Nephron progenitor cell (in vitro differentiated cells): ENCODE measurements around the gene CPT2.
"Not testable (repeated sequence)": the region's sequence is repeated elsewhere in the genome, so short reads cannot be mapped to it uniquely, and the experiment has no call there.

Source experiments
- DNase-seq: peaks from one replicate; pipeline ENCODE4 v3.0.0; 2021
- H3K27ac Mint-ChIP-seq: 2 replicates; pipeline ENCODE4 v1.8.0; 2021; ENCODE audit warnings: mild to moderate bottlenecking, moderate library complexity, mixed read lengths
- H3K27me3 Mint-ChIP-seq: 2 replicates; pipeline ENCODE4 v1.8.0; 2021; ENCODE audit warnings: mild to moderate bottlenecking, low read depth, mixed read lengths; ENCODE audit not compliant: poor library complexity
- H3K36me3 Mint-ChIP-seq: 2 replicates; pipeline ENCODE4 v1.8.0; 2021; ENCODE audit warnings: low read depth, mixed read lengths
- H3K4me1 Mint-ChIP-seq: 2 replicates; pipeline ENCODE4 v1.8.0; 2021; ENCODE audit warnings: mixed read lengths
- H3K4me3 Mint-ChIP-seq: 2 replicates; pipeline ENCODE4 v1.8.0; 2021; ENCODE audit warnings: mild to moderate bottlenecking, moderate library complexity, mixed read lengths
- H3K9me3 Mint-ChIP-seq: 2 replicates; pipeline ENCODE4 v1.8.0; 2021; ENCODE audit warnings: mild to moderate bottlenecking, moderate library complexity, mixed read lengths
- TF ChIP-seq, protein P1 (sequence below): fragments of 200-600 bp; sonication (generic); IDR thresholded peaks from 2 replicates; pipeline ENCODE4 v1.5.0; 2021; ENCODE audit warnings: antibody characterized with exemption

CPT2 gene

GRCh38 chr1:53198241-53198651 lies 1.6 kb downstream of the CPT2 start:
- TF ChIP-seq, protein P1, sequence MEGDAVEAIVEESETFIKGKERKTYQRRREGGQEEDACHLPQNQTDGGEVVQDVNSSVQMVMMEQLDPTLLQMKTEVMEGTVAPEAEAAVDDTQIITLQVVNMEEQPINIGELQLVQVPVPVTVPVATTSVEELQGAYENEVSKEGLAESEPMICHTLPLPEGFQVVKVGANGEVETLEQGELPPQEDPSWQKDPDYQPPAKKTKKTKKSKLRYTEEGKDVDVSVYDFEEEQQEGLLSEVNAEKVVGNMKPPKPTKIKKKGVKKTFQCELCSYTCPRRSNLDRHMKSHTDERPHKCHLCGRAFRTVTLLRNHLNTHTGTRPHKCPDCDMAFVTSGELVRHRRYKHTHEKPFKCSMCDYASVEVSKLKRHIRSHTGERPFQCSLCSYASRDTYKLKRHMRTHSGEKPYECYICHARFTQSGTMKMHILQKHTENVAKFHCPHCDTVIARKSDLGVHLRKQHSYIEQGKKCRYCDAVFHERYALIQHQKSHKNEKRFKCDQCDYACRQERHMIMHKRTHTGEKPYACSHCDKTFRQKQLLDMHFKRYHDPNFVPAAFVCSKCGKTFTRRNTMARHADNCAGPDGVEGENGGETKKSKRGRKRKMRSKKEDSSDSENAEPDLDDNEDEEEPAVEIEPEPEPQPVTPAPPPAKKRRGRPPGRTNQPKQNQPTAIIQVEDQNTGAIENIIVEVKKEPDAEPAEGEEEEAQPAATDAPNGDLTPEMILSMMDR, result no peak
- peaks cover 4% of the 10 kb centered on the region for H3K27me3 Mint-ChIP-seq
- peaks cover 1% of the 10 kb centered on the region for H3K9me3 Mint-ChIP-seq
- peaks cover 27% of the 10 kb centered on the region for H3K4me1 Mint-ChIP-seq
- H3K27ac Mint-ChIP-seq, result peak overlapping the region; percentile 90
- DNase-seq, result no peak
- H3K4me3 Mint-ChIP-seq, result peak overlapping the region; percentile 96
- peaks cover 24% of the 10 kb centered on the region for H3K36me3 Mint-ChIP-seq

DNA sequence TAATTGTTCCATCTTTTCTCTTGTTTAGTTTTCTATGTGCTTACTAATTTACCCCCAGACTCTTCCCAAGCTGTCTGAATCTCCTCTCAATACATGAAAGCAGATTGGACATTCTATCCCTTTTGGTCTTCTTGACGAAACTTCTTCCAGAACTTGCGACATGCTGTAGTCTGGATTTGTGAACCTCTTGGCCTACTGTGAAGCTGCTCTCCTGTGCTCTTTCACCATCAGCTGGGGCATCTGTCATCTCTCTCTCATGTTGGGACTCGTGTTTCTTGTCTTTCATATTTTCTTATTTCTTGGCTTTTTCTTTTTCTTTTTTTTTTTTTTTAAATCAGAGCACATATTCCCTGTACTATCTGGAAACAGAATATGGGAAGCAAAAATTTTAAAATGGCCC lies 6.8 kb downstream of the CPT2 start:
- Mint-ChIP-seq H3K27me3 (no peaks in the 10 kb centered on the region), H3K9me3 (peaks cover 50% of the 10 kb centered on the region), H3K27ac (no peak overlapping the region), H3K4me3 (no peak overlapping the region), H3K4me1 (peaks cover 1% of the 10 kb centered on the region), H3K36me3 (peaks cover 77% of the 10 kb centered on the region)
- DNase-seq, result no peak
- TF ChIP-seq, protein P1, result no peak

DNA sequence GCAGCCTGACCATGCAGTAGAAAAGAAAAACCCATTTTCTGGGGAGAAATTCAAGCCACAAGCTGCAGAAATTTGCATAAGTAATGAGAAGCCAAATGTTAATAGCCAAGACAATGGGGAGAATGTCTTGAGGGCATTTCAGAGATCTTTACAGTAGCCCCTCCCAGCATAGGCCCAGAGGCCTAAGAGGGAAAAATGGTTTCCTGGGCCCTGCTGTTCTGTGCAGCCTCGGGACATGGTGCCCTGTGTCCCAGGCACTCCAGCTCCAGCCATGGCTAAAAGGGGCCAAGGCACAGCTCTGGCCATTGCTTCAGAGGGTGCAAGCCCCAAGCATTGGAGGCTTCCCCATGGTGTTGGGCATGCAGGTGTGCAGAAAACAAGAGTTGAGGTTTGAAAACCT lies 8.9 kb downstream of the CPT2 start:
- H3K4me3 Mint-ChIP-seq, DNase-seq, H3K27me3 Mint-ChIP-seq, H3K27ac Mint-ChIP-seq, H3K4me1 Mint-ChIP-seq: not testable (repeated sequence)
- Mint-ChIP-seq H3K9me3 (peaks cover 50% of the 10 kb centered on the region), H3K36me3 (peaks cover 97% of the 10 kb centered on the region)

DNA sequence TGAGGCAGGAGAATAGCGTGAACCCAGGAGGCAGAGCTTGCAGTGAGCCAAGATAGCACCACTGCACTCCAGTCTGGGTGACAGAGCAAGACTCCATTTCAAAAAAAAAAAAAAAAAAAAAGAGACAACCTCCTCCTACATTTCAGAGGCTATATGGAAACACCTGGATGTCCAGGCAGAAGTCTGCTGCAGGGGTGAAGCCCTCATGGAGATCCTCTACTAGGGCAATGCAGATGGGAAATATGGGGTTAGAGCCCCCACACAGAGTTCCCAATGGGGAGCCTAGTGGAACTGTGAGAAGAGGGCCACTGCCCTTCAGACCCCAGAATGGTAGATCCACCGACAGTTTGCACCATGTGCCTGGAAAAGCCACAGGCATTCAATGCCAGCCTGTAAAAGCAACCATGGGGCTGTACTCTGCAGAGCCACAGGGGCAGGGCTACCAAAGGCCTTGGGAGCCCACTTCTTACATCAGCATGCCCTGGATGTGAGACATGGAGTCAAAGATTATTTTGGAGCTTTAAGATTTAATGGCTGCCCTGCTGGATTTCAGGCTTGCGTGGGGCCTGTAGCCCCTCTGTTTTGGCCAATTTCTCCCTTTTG lies 9.6 kb downstream of the CPT2 start:
- H3K27me3 Mint-ChIP-seq, H3K27ac Mint-ChIP-seq, DNase-seq, H3K4me1 Mint-ChIP-seq, H3K4me3 Mint-ChIP-seq: not testable (repeated sequence)
- Mint-ChIP-seq H3K9me3 (peaks cover 50% of the 10 kb centered on the region), H3K36me3 (peaks cover 96% of the 10 kb centered on the region)

- H3K4me3 Mint-ChIP-seq, result no peak overlapping the region
- TF ChIP-seq, protein P1, result no peak
- H3K27ac Mint-ChIP-seq, result no peak overlapping the region
- peaks cover 2% of the 10 kb centered on the region for H3K27me3 Mint-ChIP-seq
- no peaks in the 10 kb centered on the region for H3K4me1 Mint-ChIP-seq
- peaks cover 95% of the 10 kb centered on the region for H3K36me3 Mint-ChIP-seq
- DNase-seq, result no peak
- peaks cover 50% of the 10 kb centered on the region for H3K9me3 Mint-ChIP-seq
These were observed 10.2 kb downstream of the CPT2 start for GRCh38 chr1:53206735-53207379.

GRCh38 chr1:53207726-53208125 lies 11.1 kb downstream of the CPT2 start:
- TF ChIP-seq, protein P1, result no peak
- no peak overlapping the region for H3K27ac Mint-ChIP-seq
- H3K27me3 Mint-ChIP-seq, result peaks cover 2% of the 10 kb centered on the region
- peaks cover 92% of the 10 kb centered on the region for H3K36me3 Mint-ChIP-seq
- H3K9me3 Mint-ChIP-seq, result peaks cover 50% of the 10 kb centered on the region
- H3K4me1 Mint-ChIP-seq, result no peaks in the 10 kb centered on the region
- no peak for DNase-seq
- no peak overlapping the region for H3K4me3 Mint-ChIP-seq

DNA sequence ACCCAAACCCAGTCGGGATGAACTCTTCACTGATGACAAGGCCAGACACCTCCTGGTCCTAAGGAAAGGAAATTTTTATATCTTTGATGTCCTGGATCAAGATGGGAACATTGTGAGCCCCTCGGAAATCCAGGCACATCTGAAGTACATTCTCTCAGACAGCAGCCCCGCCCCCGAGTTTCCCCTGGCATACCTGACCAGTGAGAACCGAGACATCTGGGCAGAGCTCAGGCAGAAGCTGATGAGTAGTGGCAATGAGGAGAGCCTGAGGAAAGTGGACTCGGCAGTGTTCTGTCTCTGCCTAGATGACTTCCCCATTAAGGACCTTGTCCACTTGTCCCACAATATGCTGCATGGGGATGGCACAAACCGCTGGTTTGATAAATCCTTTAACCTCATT lies 13.7 kb downstream of the CPT2 start:
- no peak overlapping the region for H3K4me3 Mint-ChIP-seq
- DNase-seq, result no peak
- H3K36me3 Mint-ChIP-seq, result peaks cover 84% of the 10 kb centered on the region
- peaks cover 27% of the 10 kb centered on the region for H3K9me3 Mint-ChIP-seq
- no peak overlapping the region for H3K27ac Mint-ChIP-seq
- peaks cover 14% of the 10 kb centered on the region for H3K4me1 Mint-ChIP-seq
- peaks cover 2% of the 10 kb centered on the region for H3K27me3 Mint-ChIP-seq
- TF ChIP-seq, protein P1, result no peak
